Measurements from ENCODE around the gene MYD88. TPM values are rescaled to one million over a fixed set of nuclear protein-coding genes. Genes with fewer than 3 reads are reported as not detected.

Gene MYD88
- total RNA-seq, 1 experiment from 2014 or later = 14.8 TPM

DNA sequence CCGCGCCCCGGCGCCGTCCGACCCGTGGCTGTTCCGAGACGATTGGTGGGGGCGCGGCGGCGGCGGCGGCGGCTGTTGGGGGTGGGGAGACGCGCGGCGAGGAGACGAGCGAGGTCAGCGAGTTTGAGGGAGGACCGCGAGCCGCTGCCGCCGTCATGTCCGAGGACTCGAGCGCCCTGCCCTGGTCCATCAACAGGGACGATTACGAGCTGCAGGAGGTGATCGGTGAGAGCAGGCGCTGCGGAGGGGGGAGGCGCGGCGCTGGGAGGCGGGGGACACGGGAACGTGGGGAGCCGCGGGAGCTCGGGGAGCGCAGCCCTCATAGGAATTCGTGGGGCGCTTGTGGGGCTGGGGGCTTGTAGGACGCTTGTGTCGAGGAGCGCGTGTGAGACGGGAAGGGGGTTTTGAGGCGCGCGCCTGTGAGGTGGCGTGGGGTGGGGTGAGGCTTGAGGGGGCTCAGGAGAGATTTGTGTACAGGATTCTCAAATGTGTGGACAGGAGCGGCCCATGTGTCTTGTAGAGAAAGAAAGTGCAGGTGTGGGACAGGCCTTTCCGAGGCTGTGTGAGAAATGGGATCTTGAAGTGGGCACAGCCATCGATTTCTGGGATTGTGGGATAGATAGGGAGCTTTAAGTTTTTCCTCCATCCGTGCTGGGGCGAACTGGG, 27.4 kb downstream of the MYD88 start:
- Histone ChIP-seq H3K79me2 (ENCODE audit: insufficient read depth, low read length) (peaks cover 56% of the 10 kb centered on the region), H3K4me2 (ENCODE audit: low read length) (peak overlapping the region; percentile 77), H3K36me3 (ENCODE audit: control insufficient read depth in 1 of 2, insufficient read depth in 2 of 2, low read length in 2 of 2) (no peaks in the 10 kb centered on the region), H3K27ac (ENCODE audit: low read depth, low read length) (peak overlapping the region; percentile 90), H2AFZ (ENCODE audit: low read depth, low read length, poor library complexity, severe bottlenecking) (no peak overlapping the region), H3K9me3 (ENCODE audit: control insufficient read depth in 1 of 2, insufficient read depth in 1 of 2, low read depth in 1 of 2, low read length in 2 of 2) (no peaks in the 10 kb centered on the region), H3K4me1 (ENCODE audit: control insufficient read depth in 1 of 2, insufficient read depth in 2 of 2, low read length in 2 of 2) (peaks cover 6 to 43% of the 10 kb centered on the region in 2 experiments; a peak in 3 of 4 replicates), H4K20me1 (ENCODE audit: insufficient read depth) (peaks cover 4% of the 10 kb centered on the region; the same call in 1 of the 2 replicates), H3K27me3 (ENCODE audit: insufficient read depth, low read length) (no peaks in the 10 kb centered on the region), H3K9me2 (ENCODE audit: insufficient read depth) (no peaks in the 10 kb centered on the region), H3K4me3 (replicated peaks in 1 of 2; ENCODE audit: low read depth in 1 of 2, low read length in 2 of 2) (peak overlapping the region; percentile 88 to 92), H3K9ac (ENCODE audit: low read length) (peak overlapping the region; percentile 94)
- POLR2A ChIA-PET = interaction anchor here (0.7 to 2.4 kb wide), 3 partner anchors 29 to 315 kb away, joined by 3 to 19 read pairs (median 4); partner anchors contain the start of gene ACAA1
- TF ChIP-seq, protein P1, sequence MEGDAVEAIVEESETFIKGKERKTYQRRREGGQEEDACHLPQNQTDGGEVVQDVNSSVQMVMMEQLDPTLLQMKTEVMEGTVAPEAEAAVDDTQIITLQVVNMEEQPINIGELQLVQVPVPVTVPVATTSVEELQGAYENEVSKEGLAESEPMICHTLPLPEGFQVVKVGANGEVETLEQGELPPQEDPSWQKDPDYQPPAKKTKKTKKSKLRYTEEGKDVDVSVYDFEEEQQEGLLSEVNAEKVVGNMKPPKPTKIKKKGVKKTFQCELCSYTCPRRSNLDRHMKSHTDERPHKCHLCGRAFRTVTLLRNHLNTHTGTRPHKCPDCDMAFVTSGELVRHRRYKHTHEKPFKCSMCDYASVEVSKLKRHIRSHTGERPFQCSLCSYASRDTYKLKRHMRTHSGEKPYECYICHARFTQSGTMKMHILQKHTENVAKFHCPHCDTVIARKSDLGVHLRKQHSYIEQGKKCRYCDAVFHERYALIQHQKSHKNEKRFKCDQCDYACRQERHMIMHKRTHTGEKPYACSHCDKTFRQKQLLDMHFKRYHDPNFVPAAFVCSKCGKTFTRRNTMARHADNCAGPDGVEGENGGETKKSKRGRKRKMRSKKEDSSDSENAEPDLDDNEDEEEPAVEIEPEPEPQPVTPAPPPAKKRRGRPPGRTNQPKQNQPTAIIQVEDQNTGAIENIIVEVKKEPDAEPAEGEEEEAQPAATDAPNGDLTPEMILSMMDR (IDR thresholded peaks at IDR 0.05 in 2 of 3, conservative IDR thresholded peaks at IDR 0.05 in 1 of 3; ENCODE audit: borderline replicate concordance in 1 of 3, insufficient read depth in 1 of 3, low read depth in 2 of 3, low read length in 2 of 3) = no peak
- TF ChIP-seq CEBPB (IDR thresholded peaks at IDR 0.05; ENCODE audit: low read depth) (no peak), SRF (IDR thresholded peaks at IDR 0.05; ENCODE audit: low read depth) (no peak), EGR1 (IDR thresholded peaks at IDR 0.05; ENCODE audit: low read depth) (no peak), SIN3A (IDR thresholded peaks at IDR 0.05; ENCODE audit: low read depth) (peak; percentile 44; the same call in 1 of the 2 replicates), FOSL1 (IDR thresholded peaks at IDR 0.05; ENCODE audit: low read depth) (no peak), ELF1 (IDR thresholded peaks at IDR 0.05; ENCODE audit: borderline replicate concordance, low read depth) (no peak), EZH2 (IDR thresholded peaks at IDR 0.05) (no peak), SP1 (IDR thresholded peaks at IDR 0.05; ENCODE audit: low read depth) (no peak), YY1 (IDR thresholded peaks at IDR 0.05; ENCODE audit: extremely low read depth, insufficient replicate concordance, low read depth, low read length) (no peak), ZFX (IDR thresholded peaks at IDR 0.05) (0 out of 2 replicates have a peak, but pooled peaks have one; percentile 42), POLR2A (IDR thresholded peaks at IDR 0.05; ENCODE audit: borderline replicate concordance, extremely low read depth, insufficient read depth, insufficient read length) (no peak), EZH2phosphoT487 (IDR thresholded peaks at IDR 0.05; ENCODE audit: borderline replicate concordance) (no peak)
- TF ChIP-seq, protein P2, sequence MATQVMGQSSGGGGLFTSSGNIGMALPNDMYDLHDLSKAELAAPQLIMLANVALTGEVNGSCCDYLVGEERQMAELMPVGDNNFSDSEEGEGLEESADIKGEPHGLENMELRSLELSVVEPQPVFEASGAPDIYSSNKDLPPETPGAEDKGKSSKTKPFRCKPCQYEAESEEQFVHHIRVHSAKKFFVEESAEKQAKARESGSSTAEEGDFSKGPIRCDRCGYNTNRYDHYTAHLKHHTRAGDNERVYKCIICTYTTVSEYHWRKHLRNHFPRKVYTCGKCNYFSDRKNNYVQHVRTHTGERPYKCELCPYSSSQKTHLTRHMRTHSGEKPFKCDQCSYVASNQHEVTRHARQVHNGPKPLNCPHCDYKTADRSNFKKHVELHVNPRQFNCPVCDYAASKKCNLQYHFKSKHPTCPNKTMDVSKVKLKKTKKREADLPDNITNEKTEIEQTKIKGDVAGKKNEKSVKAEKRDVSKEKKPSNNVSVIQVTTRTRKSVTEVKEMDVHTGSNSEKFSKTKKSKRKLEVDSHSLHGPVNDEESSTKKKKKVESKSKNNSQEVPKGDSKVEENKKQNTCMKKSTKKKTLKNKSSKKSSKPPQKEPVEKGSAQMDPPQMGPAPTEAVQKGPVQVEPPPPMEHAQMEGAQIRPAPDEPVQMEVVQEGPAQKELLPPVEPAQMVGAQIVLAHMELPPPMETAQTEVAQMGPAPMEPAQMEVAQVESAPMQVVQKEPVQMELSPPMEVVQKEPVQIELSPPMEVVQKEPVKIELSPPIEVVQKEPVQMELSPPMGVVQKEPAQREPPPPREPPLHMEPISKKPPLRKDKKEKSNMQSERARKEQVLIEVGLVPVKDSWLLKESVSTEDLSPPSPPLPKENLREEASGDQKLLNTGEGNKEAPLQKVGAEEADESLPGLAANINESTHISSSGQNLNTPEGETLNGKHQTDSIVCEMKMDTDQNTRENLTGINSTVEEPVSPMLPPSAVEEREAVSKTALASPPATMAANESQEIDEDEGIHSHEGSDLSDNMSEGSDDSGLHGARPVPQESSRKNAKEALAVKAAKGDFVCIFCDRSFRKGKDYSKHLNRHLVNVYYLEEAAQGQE (IDR thresholded peaks at IDR 0.05; ENCODE audit: low read depth) = no peak
- TF ChIP-seq, protein P3, sequence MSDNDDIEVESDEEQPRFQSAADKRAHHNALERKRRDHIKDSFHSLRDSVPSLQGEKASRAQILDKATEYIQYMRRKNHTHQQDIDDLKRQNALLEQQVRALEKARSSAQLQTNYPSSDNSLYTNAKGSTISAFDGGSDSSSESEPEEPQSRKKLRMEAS (IDR thresholded peaks at IDR 0.05) = 0 out of 2 replicates have a peak, but pooled peaks have one; percentile 15
- BruUV-seq (replicated peaks) = no TSS peak
- ATAC-seq (no peak), DNase-seq (ENCODE audit: low read depth, low spot score) (no peak)
- intact Hi-C loops (cut with micrococcal nuclease) = loop anchor here (2.0 kb wide), 1 partner anchor 29 kb away; the partner anchor contains the start of gene ACAA1
- CTCF ChIA-PET = interaction anchor here (0.7 to 2.0 kb wide), 2 partner anchors 12 to 24 kb away, joined by 3 to 9 read pairs; no protein-coding TSS in a partner anchor
- RAD21 ChIA-PET (ENCODE audit: low non-redundant PET in 1 of 2, low total read pairs in 2 of 2, uncharacterized antibody in 2 of 2, unreplicated experiment in 2 of 2) = no interaction called here
